Adrenal gland (tissue), 5 donors: ENCODE results near the gene CHKA.

Source experiments
- CTCF ChIP-seq, 6 experiments: fragments of 450-650 bp in 4 of 6; fragments of 200-600 bp in 2 of 6; sonication (generic) in 1 of 6; IDR thresholded peaks; 1 replicate in 5 of 6; 2 replicates in 1 of 6; pipeline versions ENCODE4 v1.5.1 to v1.8.0; 2016 to 2021; ENCODE audit warnings: antibody characterized with exemption in 6 of 6, mild to moderate bottlenecking in 2 of 6, moderate library complexity in 1 of 6
- POLR2A ChIP-seq, 2 donors: fragments of 450-650 bp; IDR thresholded peaks; one replicate each; pipeline ENCODE4 v1.6.1; 2017; ENCODE audit warnings: antibody characterized with exemption in 2 of 2, mild to moderate bottlenecking in 2 of 2, moderate library complexity in 1 of 2
- donor health status: DM: no; HTN: no; CAD: no.

GRCh38 chr11:68080860-68081259 lies 40.3 kb downstream of the CHKA start:
- no peak for TF ChIP-seq CTCF (IDR thresholded peaks at IDR 0.05)
- TF ChIP-seq POLR2A (IDR thresholded peaks at IDR 0.05), result no peak
